Kidney (tissue), 14 donors: ENCODE results near the gene ANO2. TPM values are rescaled to one million over a fixed set of nuclear protein-coding genes. Genes with fewer than 3 reads are reported as not detected.

Experiments
- DNase-seq, 5 donors: peaks; one replicate each; pipeline ENCODE4 v3.0.0-alpha.2; 2013 to 2020
- FAIRE-seq: peaks from 2 replicates; lab custom pipeline; 2012; peaks lifted over from hg19 to GRCh38; lab: Jason Lieb, UNC
- H3K27ac ChIP-seq, 2 donors: one replicate each; pipeline ENCODE4 v1.7.0; 2013; ENCODE audit warnings: low read depth in 2 of 2, low read length in 2 of 2, inconsistent platforms in 1 of 2
- H3K27me3 ChIP-seq: one replicate; pipeline ENCODE4 v1.7.1; 2013; ENCODE audit warnings: low read length, inconsistent platforms; ENCODE audit not compliant: control insufficient read depth, insufficient read depth
- H3K36me3 ChIP-seq, 3 donors: one replicate each; pipeline versions ENCODE4 v1.7.0 to v1.7.1; 2013; ENCODE audit warnings: low read length in 3 of 3, control low read depth in 1 of 3, inconsistent platforms in 1 of 3; ENCODE audit not compliant: insufficient read depth in 3 of 3, control insufficient read depth in 2 of 3
- H3K4me1 ChIP-seq, 3 donors: one replicate each; pipeline versions ENCODE4 v1.7.0 to v1.7.1; 2013; ENCODE audit warnings: low read length in 3 of 3, inconsistent platforms in 1 of 3, low read depth in 1 of 3; ENCODE audit not compliant: control insufficient read depth in 2 of 3, insufficient read depth in 2 of 3
- H3K4me3 ChIP-seq, 3 donors: one replicate each; pipeline versions ENCODE4 v1.7.0 to v1.8.1; 2013; ENCODE audit warnings: low read length in 3 of 3, control low read depth in 1 of 3, inconsistent platforms in 1 of 3
- H3K9ac ChIP-seq, 3 donors: one replicate each; pipeline versions ENCODE4 v1.7.0 to v1.7.1; 2013; ENCODE audit warnings: low read length in 3 of 3, control low read depth in 1 of 3, inconsistent platforms in 1 of 3
- H3K9me3 ChIP-seq, 3 donors: one replicate each; pipeline versions ENCODE4 v1.7.0 to v1.7.1; 2013; ENCODE audit warnings: low read length in 3 of 3, control low read depth in 1 of 3, inconsistent platforms in 1 of 3; ENCODE audit not compliant: control insufficient read depth in 2 of 3, insufficient read depth in 1 of 3
- intact Hi-C: fragments of 100-400 bp; cut with DNase I; formaldehyde crosslinking; loops from one replicate; pipeline ENCODE4 v1.11.1; 2022
- polyA plus RNA-seq: library from polyadenylated mRNA; stranded (reverse); fragments of 350-450 nt; fragmentation: Illumina TruSeq; extraction: RNeasy Lipid Tissue Mini Kit (QIAGEN cat#74804); gene quantifications from one replicate; pipeline ENCODE4 v1.2.3, GENCODE V29; 2014; ENCODE audit warnings: low read depth, low replicate concordance; ENCODE audit not compliant: insufficient read depth
- total RNA-seq: library from RNA; stranded (reverse); fragmentation: NEBNext Ultra II Directional; extraction: Animal tissue kit (Norgen Biotek cat#: 25700); gene quantifications from one replicate; pipeline ENCODE4 v1.2.1, GENCODE V29; 2021
- TF ChIP-seq, protein P1 (sequence below): IDR thresholded peaks from 3 replicates; pipeline ENCODE4 v1.5.1; 2012; ENCODE audit warnings: mild to moderate bottlenecking, moderate library complexity, borderline replicate concordance; ENCODE audit not compliant: insufficient read depth; ENCODE audit errors: extremely low read depth
- donor health status: control.
- donor health status: control.
- donor health status: control.
- donor health status: control.
- donor health status: control.
- donor health status: DM: yes; HTN: yes; CAD: no.
- donor health status: Normal renal cell carcinoma (clear cell type).

ANO2 gene
- total and polyA plus RNA-seq, 2 donors from 2014 or later: 0.34 to 4.4 TPM

- no peak overlapping the region for H3K9ac ChIP-seq
- TF ChIP-seq, protein P1, sequence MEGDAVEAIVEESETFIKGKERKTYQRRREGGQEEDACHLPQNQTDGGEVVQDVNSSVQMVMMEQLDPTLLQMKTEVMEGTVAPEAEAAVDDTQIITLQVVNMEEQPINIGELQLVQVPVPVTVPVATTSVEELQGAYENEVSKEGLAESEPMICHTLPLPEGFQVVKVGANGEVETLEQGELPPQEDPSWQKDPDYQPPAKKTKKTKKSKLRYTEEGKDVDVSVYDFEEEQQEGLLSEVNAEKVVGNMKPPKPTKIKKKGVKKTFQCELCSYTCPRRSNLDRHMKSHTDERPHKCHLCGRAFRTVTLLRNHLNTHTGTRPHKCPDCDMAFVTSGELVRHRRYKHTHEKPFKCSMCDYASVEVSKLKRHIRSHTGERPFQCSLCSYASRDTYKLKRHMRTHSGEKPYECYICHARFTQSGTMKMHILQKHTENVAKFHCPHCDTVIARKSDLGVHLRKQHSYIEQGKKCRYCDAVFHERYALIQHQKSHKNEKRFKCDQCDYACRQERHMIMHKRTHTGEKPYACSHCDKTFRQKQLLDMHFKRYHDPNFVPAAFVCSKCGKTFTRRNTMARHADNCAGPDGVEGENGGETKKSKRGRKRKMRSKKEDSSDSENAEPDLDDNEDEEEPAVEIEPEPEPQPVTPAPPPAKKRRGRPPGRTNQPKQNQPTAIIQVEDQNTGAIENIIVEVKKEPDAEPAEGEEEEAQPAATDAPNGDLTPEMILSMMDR: no peak
- H3K4me1 ChIP-seq: no peaks in the 10 kb centered on the region
- DNase-seq (no peak), FAIRE-seq (no peak)
- H3K36me3 ChIP-seq: no peaks in the 10 kb centered on the region
- no peak overlapping the region for H3K4me3 ChIP-seq
- H3K27ac ChIP-seq: no peak overlapping the region
- no peaks in the 10 kb centered on the region for H3K27me3 ChIP-seq
- intact Hi-C loops: no loop called here
- H3K9me3 ChIP-seq: no peaks in the 10 kb centered on the region
Observed at GRCh38 chr12:5953835-5954586, 9.0 kb upstream of the ANO2 start.

DNA sequence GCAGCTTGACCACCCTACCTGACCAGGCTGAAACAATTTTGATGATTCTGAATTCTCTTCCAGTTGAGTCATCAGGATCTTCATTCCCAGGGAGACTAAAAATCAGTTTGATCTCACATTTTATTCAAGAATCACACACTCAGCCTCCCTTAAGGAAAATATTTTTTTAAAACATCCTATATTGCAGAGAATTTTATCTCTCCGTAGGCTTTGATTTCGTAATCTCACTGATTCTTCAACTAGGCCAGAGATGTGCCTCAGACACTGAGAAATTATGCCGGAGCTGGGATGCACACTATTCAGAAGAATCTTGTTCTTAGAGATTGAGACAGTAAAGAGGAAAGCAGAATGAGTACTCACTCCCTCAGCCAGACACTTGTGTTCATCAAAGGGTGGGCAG lies 7.0 kb upstream of the ANO2 start:
- intact Hi-C loops: no loop called here
- FAIRE-seq: no peak
- H3K36me3 ChIP-seq: no peaks in the 10 kb centered on the region

GRCh38 chr12:5948696-5949095 lies 3.6 kb upstream of the ANO2 start:
- H3K4me3 ChIP-seq: no peak overlapping the region
- peaks cover 0 to 3% (median 3%) of the 10 kb centered on the region in 3 donors for H3K4me1 ChIP-seq
- TF ChIP-seq, protein P1: no peak
- no peaks in the 10 kb centered on the region for H3K9me3 ChIP-seq
- no peaks in the 10 kb centered on the region for H3K36me3 ChIP-seq
- no peak overlapping the region for H3K9ac ChIP-seq
- intact Hi-C loops: no loop called here
- DNase-seq (no peak), FAIRE-seq (no peak)
- H3K27ac ChIP-seq: no peak overlapping the region
- peaks cover 5% of the 10 kb centered on the region for H3K27me3 ChIP-seq

More for the DNA sequence above, 7.0 kb upstream of the ANO2 start:
- TF ChIP-seq, protein P1: no peak
- no peak overlapping the region for H3K9ac ChIP-seq
- H3K27ac ChIP-seq: no peak overlapping the region
- H3K4me1 ChIP-seq: no peaks in the 10 kb centered on the region
- DNase-seq: no peak
- H3K4me3 ChIP-seq: no peak overlapping the region
- H3K27me3 ChIP-seq: no peaks in the 10 kb centered on the region
- no peaks in the 10 kb centered on the region for H3K9me3 ChIP-seq

- intact Hi-C loops: no loop called here
- FAIRE-seq (no peak), DNase-seq (peak in 3 of 5 donors; percentile 35 to 75 (median 73))
- Histone ChIP-seq H3K9me3 (no peaks in the 10 kb centered on the region), H3K36me3 (no peaks in the 10 kb centered on the region), H3K27ac (no peak overlapping the region), H3K9ac (no peak overlapping the region), H3K27me3 (peaks cover 5% of the 10 kb centered on the region), H3K4me1 (peaks cover 0 to 3% (median 3%) of the 10 kb centered on the region in 3 donors), H3K4me3 (no peak overlapping the region)
- TF ChIP-seq, protein P1: no peak
Observed at GRCh38 chr12:5947006-5947405, 1.9 kb upstream of the ANO2 start.
